GM23248 (cell line): ENCODE results near the gene TNFAIP8L3. TPM values are rescaled to one million over a fixed set of nuclear protein-coding genes. Genes with fewer than 3 reads are reported as not detected.

Experiments used
- DNase-seq: peaks from one replicate; pipeline ENCODE4 v3.0.0-alpha.2; 2015
- H2AFZ ChIP-seq: fragments of 200-600 bp; sonication (generic); 2 replicates; pipeline ENCODE4 v1.6.1; 2016; ENCODE audit warnings: antibody characterized with exemption
- H3F3A ChIP-seq: fragments of 200-600 bp; sonication (generic); 2 replicates; pipeline ENCODE4 v1.6.1; 2016; ENCODE audit warnings: mild to moderate bottlenecking, antibody characterized with exemption, mixed run types; ENCODE audit not compliant: insufficient read depth
- H3K27ac ChIP-seq: fragments of 200-600 bp; sonication (generic); 2 replicates; pipeline ENCODE4 v1.5.1; 2016; ENCODE audit warnings: mild to moderate bottlenecking
- H3K27me3 ChIP-seq: fragments of 200-600 bp; sonication (generic); replicated peaks from 2 replicates; pipeline ENCODE4 v1.6.1; 2016; ENCODE audit warnings: mild to moderate bottlenecking; ENCODE audit not compliant: insufficient read depth
- H3K36me3 ChIP-seq: fragments of 200-600 bp; sonication (generic); 2 replicates; pipeline ENCODE4 v1.6.1; 2016; ENCODE audit warnings: low read depth, mild to moderate bottlenecking
- H3K4me1 ChIP-seq: fragments of 200-600 bp; sonication (generic); 2 replicates; pipeline ENCODE4 v1.6.1; 2016; ENCODE audit warnings: mild to moderate bottlenecking; ENCODE audit not compliant: insufficient read depth
- H3K4me2 ChIP-seq: fragments of 200-600 bp; sonication (generic); one replicate; pipeline ENCODE4 v1.6.1; 2016; ENCODE audit warnings: mild to moderate bottlenecking; ENCODE audit not compliant: unreplicated experiment
- H3K4me3 ChIP-seq: fragments of 200-600 bp; sonication (generic); 2 replicates; pipeline ENCODE4 v1.5.1; 2016; ENCODE audit warnings: mild to moderate bottlenecking
- H3K79me2 ChIP-seq: fragments of 200-600 bp; sonication (generic); 2 replicates; pipeline ENCODE4 v1.6.1; 2016; ENCODE audit warnings: mild to moderate bottlenecking; ENCODE audit not compliant: insufficient read depth
- H3K9ac ChIP-seq: fragments of 200-600 bp; sonication (generic); 2 replicates; pipeline ENCODE4 v1.6.1; 2016; ENCODE audit warnings: mild to moderate bottlenecking
- H3K9me2 ChIP-seq: fragments of 200-600 bp; sonication (generic); 2 replicates; pipeline ENCODE4 v1.6.1; 2016; ENCODE audit warnings: mixed run types, mild to moderate bottlenecking, moderate library complexity; ENCODE audit not compliant: insufficient read depth
- H3K9me3 ChIP-seq: fragments of 200-600 bp; sonication (generic); one replicate; pipeline ENCODE4 v1.6.1; 2017; ENCODE audit warnings: low read depth
- H4K20me1 ChIP-seq: fragments of 200-600 bp; sonication (generic); 2 replicates; pipeline ENCODE4 v1.6.0; 2016; ENCODE audit not compliant: insufficient read depth
- EZH2 ChIP-seq: fragments of 200-600 bp; sonication (generic); IDR thresholded peaks from 2 replicates; pipeline ENCODE4 v1.6.1; 2018; ENCODE audit warnings: antibody characterized with exemption, mild to moderate bottlenecking; ENCODE audit not compliant: insufficient read depth, poor library complexity, severe bottlenecking
- EZH2phosphoT487 ChIP-seq: fragments of 200-600 bp; sonication (generic); IDR thresholded peaks from 2 replicates; pipeline ENCODE4 v1.6.1; 2018; ENCODE audit warnings: antibody characterized with exemption, moderate library complexity, mild to moderate bottlenecking, low read depth; ENCODE audit not compliant: insufficient read depth
- WGBS, 2 experiments: methylation state at CpG; one replicate each; pipeline ENCODE4 v1.1.6; 2015 to 2017; ENCODE audit warnings: low lambda C conversion rate in 2 of 2, low coverage in 1 of 2; ENCODE audit errors: missing lambda C conversion rate in 2 of 2; 5-methylcytosine and 5-hydroxymethylcytosine counted together
- in situ Hi-C: fragments of 300-500 bp; cut with MboI; formaldehyde crosslinking; loops from 2 replicates; pipeline ENCODE4 v1.15.0; 2020
- polyA plus RNA-seq: library from polyadenylated mRNA; unstranded; fragments of >200 nt; fragmentation: Nextera tagmentation; extraction: Ambion mirVana; gene quantifications from 2 replicates; pipeline ENCODE4 v1.2.1, GENCODE V29; 2016
- total RNA-seq: library from RNA; depleted of rRNA; stranded (reverse); fragments of >200 nt; shearing (Covaris generic); gene quantifications from 2 replicates; pipeline ENCODE4 v1.2.3, GENCODE V29; 2014; rRNA removed

TNFAIP8L3 gene
- total and polyA plus RNA-seq, 2 experiments from 2014 or later: 2.0 to 2.8 TPM

DNA sequence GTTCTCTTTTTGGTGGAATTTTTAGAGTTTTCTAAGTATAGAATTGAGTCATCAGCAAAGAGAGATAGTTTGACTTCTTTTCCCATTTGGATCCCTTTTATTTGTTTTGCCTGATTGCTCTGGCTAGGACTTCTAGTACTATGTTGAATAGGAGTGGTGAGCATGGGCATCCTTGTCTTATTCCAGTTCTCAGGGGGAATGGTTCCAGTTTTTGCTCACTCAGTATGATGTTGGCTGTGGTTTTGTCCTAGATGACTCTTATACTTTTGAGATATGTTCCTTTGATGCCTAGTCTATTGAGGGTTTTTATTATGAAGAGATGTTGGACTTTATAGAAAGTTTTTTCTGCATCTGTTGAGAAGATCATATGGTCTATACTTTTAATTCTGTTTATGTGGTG is 72.5 kb downstream of the TNFAIP8L3 start:
- H3K27ac ChIP-seq: no peak overlapping the region
- H3K4me1 ChIP-seq: peaks cover 14% of the 10 kb centered on the region
- 0 out of 2 replicates have a peak, but pooled peaks cover 4% of the 10 kb centered on the region for H3K36me3 ChIP-seq
- H3K9me2 ChIP-seq: no peaks in the 10 kb centered on the region
- peak; percentile 3 for DNase-seq
- in situ Hi-C loops: no loop called here
- no peaks in the 10 kb centered on the region for H3F3A ChIP-seq
- no peak overlapping the region for H3K9ac ChIP-seq
- TF ChIP-seq EZH2 (no peak), EZH2phosphoT487 (no peak)
- H3K4me3 ChIP-seq: no peak overlapping the region
- no peaks in the 10 kb centered on the region for H3K79me2 ChIP-seq
- no peaks in the 10 kb centered on the region for H3K27me3 ChIP-seq
- no peak overlapping the region for H3K4me2 ChIP-seq
- H4K20me1 ChIP-seq: no peaks in the 10 kb centered on the region
- H2AFZ ChIP-seq: no peak overlapping the region
- no peaks in the 10 kb centered on the region for H3K9me3 ChIP-seq

DNA sequence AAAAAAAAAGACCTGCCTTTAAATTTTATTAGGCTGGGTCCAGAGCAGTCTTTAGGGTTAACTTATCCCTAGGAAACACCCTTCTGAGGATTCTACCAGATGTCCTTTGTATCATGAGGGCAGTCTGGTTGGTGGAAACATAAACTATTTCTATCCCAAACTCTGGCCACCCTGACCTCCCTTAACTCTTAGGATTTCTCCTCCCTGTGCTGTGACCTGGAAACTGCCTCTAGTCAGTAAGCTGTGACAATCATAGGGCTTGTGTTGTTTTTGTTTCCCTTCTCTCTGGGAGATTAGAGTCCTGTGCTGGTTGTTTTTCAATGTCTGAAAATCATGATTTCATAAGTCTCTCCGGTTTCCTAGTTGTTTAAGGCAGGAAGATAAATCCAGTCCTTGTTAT is 78.1 kb downstream of the TNFAIP8L3 start:
- Histone ChIP-seq H3F3A (no peaks in the 10 kb centered on the region), H4K20me1 (no peaks in the 10 kb centered on the region), H3K27ac (no peak overlapping the region), H3K79me2 (no peaks in the 10 kb centered on the region), H3K36me3 (0 out of 2 replicates have a peak, but pooled peaks cover 4% of the 10 kb centered on the region), H2AFZ (no peak overlapping the region), H3K27me3 (no peaks in the 10 kb centered on the region), H3K4me1 (no peaks in the 10 kb centered on the region), H3K9me2 (no peaks in the 10 kb centered on the region), H3K4me2 (no peak overlapping the region), H3K9me3 (no peaks in the 10 kb centered on the region), H3K9ac (no peak overlapping the region), H3K4me3 (no peak overlapping the region)
- TF ChIP-seq EZH2 (no peak), EZH2phosphoT487 (no peak)
- no peak for DNase-seq
- in situ Hi-C loops: no loop called here
- WGBS, 2 experiments: 39 to 58% methylated on average over 1 of the region's 1 CpG

DNA sequence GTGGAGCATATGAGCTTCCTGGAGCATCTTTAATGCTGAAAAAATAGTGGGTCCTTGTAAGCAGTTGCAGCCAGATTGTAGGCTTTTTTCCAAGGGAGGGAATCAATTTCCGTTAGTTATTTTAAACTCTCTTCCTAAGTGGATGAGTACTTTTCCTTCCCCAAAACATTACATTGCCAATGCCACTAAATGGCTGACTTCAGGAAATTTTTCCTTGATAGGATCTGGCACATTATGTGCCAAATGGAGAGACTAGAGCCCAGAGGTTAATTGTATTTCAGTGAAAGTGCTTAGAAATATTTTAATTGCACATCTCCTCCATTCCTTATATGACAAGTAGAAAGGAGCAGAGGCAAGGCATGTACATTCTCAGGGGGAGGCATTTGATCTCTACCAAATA is 83.5 kb downstream of the TNFAIP8L3 start:
- no peaks in the 10 kb centered on the region for H3K79me2 ChIP-seq
- no peaks in the 10 kb centered on the region for H3F3A ChIP-seq
- H3K27ac ChIP-seq: no peak overlapping the region
- DNase-seq: no peak
- no peak overlapping the region for H2AFZ ChIP-seq
- H3K4me3 ChIP-seq: no peak overlapping the region
- H3K9me3 ChIP-seq: no peaks in the 10 kb centered on the region
- H3K4me2 ChIP-seq: no peak overlapping the region
- no peaks in the 10 kb centered on the region for H3K4me1 ChIP-seq
- no peak overlapping the region for H3K9ac ChIP-seq
- TF ChIP-seq EZH2phosphoT487 (no peak), EZH2 (no peak)
- no peaks in the 10 kb centered on the region for H3K9me2 ChIP-seq
- H4K20me1 ChIP-seq: no peaks in the 10 kb centered on the region
- H3K36me3 ChIP-seq: peaks cover 36% of the 10 kb centered on the region
- in situ Hi-C loops: no loop called here
- 50 to 72% methylated on average over 1 of the region's 1 CpG for WGBS, 2 experiments
- H3K27me3 ChIP-seq: no peaks in the 10 kb centered on the region

DNA sequence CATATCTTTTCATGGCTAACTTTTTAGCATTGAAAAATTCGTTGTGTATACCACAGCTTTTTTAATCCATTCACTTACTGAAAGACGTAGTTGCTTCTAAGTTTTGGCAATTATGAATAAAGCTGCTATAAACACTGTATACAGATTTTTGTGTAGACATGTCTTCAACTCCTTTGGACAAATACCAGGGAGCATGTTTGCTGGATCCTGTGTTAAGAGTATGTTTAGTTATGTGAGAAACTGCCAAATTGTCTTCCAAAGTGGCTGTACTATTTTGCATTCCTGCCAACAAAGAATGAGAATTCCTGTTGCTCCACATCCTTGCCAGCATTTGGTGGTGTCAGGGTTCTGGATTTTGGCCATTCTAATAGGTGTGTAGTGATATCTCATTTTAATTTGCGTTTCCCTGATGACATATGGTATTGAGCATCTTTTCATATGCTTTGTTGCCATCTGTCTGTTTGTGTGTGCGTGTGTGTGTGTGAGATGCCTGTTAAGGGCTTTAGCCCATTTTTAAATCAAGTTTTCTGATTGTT is 87.5 kb downstream of the TNFAIP8L3 start:
- Histone ChIP-seq H3F3A (peaks cover 5% of the 10 kb centered on the region; the same call in 1 of the 2 replicates), H2AFZ (no peak overlapping the region), H3K9me2 (no peaks in the 10 kb centered on the region), H3K4me3 (no peak overlapping the region), H3K27me3 (no peaks in the 10 kb centered on the region), H3K36me3 (peaks cover 50% of the 10 kb centered on the region), H3K79me2 (no peaks in the 10 kb centered on the region), H3K9ac (no peak overlapping the region), H3K9me3 (no peaks in the 10 kb centered on the region), H3K4me1 (peaks cover 7% of the 10 kb centered on the region), H3K27ac (no peak overlapping the region), H4K20me1 (no peaks in the 10 kb centered on the region), H3K4me2 (no peak overlapping the region)
- WGBS, 2 experiments: 95 to 97% methylated on average over 4 of the region's 4 CpGs
- DNase-seq: no peak
- in situ Hi-C loops: no loop called here
- TF ChIP-seq EZH2 (no peak), EZH2phosphoT487 (no peak)

Other genes starting within 250 kb of the TNFAIP8L3 start
- gene AP4E1, start 186.2 kb downstream of the TNFAIP8L3 start, total RNA-seq: 14.4 and 15.0 TPM in 2 replicates
- gene AP4E1, start 186.2 kb downstream of the TNFAIP8L3 start, polyA plus RNA-seq: 6.2 and 6.6 TPM in 2 replicates
- 0.51 and 0.76 TPM in 2 replicates for gene CYP19A1, start 243.7 kb upstream of the TNFAIP8L3 start, total RNA-seq
- gene CYP19A1, start 243.7 kb upstream of the TNFAIP8L3 start, polyA plus RNA-seq: 0.85 and 1.2 TPM in 2 replicates
- 0.25 and 2.8 TPM in 2 replicates for gene GLDN, start 246.7 kb upstream of the TNFAIP8L3 start, total RNA-seq
- gene GLDN, start 246.7 kb upstream of the TNFAIP8L3 start, polyA plus RNA-seq: 0.27 and 0.29 TPM in 2 replicates